IMR-90 (cell line): ENCODE measurements around the gene MEDAG. TPM values are rescaled to one million over a fixed set of nuclear protein-coding genes. Genes with fewer than 3 reads are reported as not detected.

ENCODE experiments used
- polyA plus RNA-seq, 3 experiments: library from polyadenylated mRNA; depleted of rRNA; stranded (reverse); fragments of >200 nt; gene quantifications; 2 replicates each; pipeline ENCODE4 v1.2.3, GENCODE V29; 2012; ENCODE audit warnings: low replicate concordance in 1 of 3
- total RNA-seq: library from RNA; depleted of rRNA; stranded (reverse); fragments of >200 nt; gene quantifications from 2 replicates; pipeline ENCODE4 v1.2.3, GENCODE V29; 2012
- TF ChIP-seq, protein P1 (sequence below): conservative IDR thresholded peaks from 2 replicates; pipeline ENCODE4 v1.5.1; 2012; ENCODE audit warnings: mild to moderate bottlenecking, low read depth, low read length, improper control_type of control experiment

Gene MEDAG
- total and polyA plus RNA-seq, 2 of the 4 experiments (the other 2 are of a cell fraction), result 0.32 to 0.36 TPM

DNA sequence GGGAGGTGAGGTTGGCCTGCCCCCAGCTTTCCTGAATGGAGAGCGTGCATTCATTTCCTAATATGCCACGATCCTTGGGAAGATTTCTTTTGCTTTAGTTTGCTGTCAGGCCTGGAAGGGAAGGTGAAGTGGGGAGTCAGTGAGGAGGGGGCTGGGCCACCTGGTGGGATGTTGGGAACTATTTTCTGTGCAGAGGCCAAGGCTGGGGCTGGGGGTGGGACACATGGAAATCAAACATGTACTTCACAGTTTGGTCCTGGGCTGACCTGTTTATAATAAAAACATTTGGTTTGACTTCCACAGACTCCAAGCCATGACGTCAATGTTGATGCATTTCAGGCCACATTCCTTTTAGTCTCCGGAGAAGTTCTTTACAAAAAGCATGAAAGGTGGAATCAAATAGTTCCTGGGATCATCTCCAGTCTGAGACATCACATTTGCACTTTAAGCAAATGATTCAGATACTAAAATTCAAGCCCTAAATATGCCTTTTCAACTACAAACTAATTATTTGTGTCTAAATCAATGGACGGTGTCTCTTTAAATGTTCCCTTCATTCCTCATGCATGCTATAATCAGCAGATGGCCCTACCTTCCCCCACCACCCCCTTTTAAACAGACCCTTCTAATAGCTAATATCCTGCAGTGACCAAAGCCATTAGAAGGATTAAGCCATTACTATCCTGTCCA lies 41.5 kb upstream of the MEDAG start (continued):
- TF ChIP-seq, protein P1, sequence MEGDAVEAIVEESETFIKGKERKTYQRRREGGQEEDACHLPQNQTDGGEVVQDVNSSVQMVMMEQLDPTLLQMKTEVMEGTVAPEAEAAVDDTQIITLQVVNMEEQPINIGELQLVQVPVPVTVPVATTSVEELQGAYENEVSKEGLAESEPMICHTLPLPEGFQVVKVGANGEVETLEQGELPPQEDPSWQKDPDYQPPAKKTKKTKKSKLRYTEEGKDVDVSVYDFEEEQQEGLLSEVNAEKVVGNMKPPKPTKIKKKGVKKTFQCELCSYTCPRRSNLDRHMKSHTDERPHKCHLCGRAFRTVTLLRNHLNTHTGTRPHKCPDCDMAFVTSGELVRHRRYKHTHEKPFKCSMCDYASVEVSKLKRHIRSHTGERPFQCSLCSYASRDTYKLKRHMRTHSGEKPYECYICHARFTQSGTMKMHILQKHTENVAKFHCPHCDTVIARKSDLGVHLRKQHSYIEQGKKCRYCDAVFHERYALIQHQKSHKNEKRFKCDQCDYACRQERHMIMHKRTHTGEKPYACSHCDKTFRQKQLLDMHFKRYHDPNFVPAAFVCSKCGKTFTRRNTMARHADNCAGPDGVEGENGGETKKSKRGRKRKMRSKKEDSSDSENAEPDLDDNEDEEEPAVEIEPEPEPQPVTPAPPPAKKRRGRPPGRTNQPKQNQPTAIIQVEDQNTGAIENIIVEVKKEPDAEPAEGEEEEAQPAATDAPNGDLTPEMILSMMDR, result no peak
